ENCODE results near the gene METTL22. TPM values are rescaled to one million over a fixed set of nuclear protein-coding genes. Genes with fewer than 3 reads are reported as not detected.

The METTL22 gene
- total and polyA plus RNA-seq, 10 of the 15 experiments (the other 5 are each of a cell fraction or from before 2014, with no cell fraction given): 6.4 to 34.7 (median 18.8) TPM

DNA sequence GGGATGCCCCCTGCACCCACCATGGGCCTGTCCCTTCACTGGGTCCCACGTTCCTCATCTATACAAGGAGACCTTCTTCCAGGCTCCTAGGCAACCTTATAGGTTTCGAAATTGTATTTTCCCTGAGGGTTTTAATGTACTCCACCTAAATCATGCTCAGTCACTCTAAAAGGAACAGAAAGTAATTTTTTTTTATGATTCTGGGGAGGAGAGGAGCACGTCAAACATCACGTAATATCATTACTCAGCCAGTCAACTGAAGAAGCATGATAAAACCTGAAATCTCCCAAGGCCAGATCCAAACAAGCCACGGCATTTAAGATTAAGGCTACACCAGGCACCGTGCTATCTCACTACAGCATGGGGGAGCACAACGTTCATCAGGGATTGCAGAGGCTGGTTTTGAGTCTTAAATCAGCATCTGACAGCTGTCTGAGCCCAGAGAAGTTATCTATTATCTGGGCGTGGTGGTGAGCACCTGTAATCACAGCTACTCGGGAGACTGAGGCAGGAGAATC, 27.3 kb upstream of the METTL22 start (continued):
- TF ChIP-seq, protein P1, sequence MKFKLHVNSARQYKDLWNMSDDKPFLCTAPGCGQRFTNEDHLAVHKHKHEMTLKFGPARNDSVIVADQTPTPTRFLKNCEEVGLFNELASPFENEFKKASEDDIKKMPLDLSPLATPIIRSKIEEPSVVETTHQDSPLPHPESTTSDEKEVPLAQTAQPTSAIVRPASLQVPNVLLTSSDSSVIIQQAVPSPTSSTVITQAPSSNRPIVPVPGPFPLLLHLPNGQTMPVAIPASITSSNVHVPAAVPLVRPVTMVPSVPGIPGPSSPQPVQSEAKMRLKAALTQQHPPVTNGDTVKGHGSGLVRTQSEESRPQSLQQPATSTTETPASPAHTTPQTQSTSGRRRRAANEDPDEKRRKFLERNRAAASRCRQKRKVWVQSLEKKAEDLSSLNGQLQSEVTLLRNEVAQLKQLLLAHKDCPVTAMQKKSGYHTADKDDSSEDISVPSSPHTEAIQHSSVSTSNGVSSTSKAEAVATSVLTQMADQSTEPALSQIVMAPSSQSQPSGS (IDR thresholded peaks at IDR 0.05; ENCODE audit: low read length): no peak
- TF ChIP-seq ESRRA (IDR thresholded peaks at IDR 0.05; ENCODE audit: low read length): no peak
- TF ChIP-seq, protein P2, sequence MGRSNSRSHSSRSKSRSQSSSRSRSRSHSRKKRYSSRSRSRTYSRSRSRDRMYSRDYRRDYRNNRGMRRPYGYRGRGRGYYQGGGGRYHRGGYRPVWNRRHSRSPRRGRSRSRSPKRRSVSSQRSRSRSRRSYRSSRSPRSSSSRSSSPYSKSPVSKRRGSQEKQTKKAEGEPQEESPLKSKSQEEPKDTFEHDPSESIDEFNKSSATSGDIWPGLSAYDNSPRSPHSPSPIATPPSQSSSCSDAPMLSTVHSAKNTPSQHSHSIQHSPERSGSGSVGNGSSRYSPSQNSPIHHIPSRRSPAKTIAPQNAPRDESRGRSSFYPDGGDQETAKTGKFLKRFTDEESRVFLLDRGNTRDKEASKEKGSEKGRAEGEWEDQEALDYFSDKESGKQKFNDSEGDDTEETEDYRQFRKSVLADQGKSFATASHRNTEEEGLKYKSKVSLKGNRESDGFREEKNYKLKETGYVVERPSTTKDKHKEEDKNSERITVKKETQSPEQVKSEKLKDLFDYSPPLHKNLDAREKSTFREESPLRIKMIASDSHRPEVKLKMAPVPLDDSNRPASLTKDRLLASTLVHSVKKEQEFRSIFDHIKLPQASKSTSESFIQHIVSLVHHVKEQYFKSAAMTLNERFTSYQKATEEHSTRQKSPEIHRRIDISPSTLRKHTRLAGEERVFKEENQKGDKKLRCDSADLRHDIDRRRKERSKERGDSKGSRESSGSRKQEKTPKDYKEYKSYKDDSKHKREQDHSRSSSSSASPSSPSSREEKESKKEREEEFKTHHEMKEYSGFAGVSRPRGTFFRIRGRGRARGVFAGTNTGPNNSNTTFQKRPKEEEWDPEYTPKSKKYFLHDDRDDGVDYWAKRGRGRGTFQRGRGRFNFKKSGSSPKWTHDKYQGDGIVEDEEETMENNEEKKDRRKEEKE (IDR thresholded peaks at IDR 0.05): no peak
- TF ChIP-seq RELA (IDR thresholded peaks at IDR 0.05; ENCODE audit: borderline replicate concordance, partially characterized antibody): no peak
- TF ChIP-seq BCL11A (IDR thresholded peaks at IDR 0.05; ENCODE audit: low read depth, low read length): peak; percentile 10; the same call in 1 of the 2 replicates
- TF ChIP-seq ZBED1 (IDR thresholded peaks at IDR 0.05; ENCODE audit: borderline replicate concordance): no peak
- no peak for TF ChIP-seq TCF7 (IDR thresholded peaks at IDR 0.05; ENCODE audit: borderline replicate concordance)
- no peak for TF ChIP-seq POLR2A (IDR thresholded peaks at IDR 0.05; ENCODE audit: low read depth, low read length)
- TF ChIP-seq RCOR1 (conservative IDR thresholded peaks at IDR 0.05; ENCODE audit: low read depth, low read length): no peak
- TF ChIP-seq DPF2 (IDR thresholded peaks at IDR 0.05): no peak
- TF ChIP-seq, protein P3, sequence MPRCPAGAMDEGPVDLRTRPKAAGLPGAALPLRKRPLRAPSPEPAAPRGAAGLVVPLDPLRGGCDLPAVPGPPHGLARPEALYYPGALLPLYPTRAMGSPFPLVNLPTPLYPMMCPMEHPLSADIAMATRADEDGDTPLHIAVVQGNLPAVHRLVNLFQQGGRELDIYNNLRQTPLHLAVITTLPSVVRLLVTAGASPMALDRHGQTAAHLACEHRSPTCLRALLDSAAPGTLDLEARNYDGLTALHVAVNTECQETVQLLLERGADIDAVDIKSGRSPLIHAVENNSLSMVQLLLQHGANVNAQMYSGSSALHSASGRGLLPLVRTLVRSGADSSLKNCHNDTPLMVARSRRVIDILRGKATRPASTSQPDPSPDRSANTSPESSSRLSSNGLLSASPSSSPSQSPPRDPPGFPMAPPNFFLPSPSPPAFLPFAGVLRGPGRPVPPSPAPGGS (IDR thresholded peaks at IDR 0.05; ENCODE audit: borderline replicate concordance, insufficient read depth, low read depth, low read length, poor library complexity, severe bottlenecking): no peak
- TF ChIP-seq POLR2AphosphoS2 (IDR thresholded peaks at IDR 0.05; ENCODE audit: low read depth, low read length): no peak
- no peak for TF ChIP-seq CHD2 (IDR thresholded peaks at IDR 0.05; ENCODE audit: borderline replicate concordance, low read depth, low read length)
- TF ChIP-seq TBL1XR1 (IDR thresholded peaks at IDR 0.05; ENCODE audit: low read depth, low read length): no peak
- TF ChIP-seq EP300 (IDR thresholded peaks at IDR 0.05; ENCODE audit: borderline replicate concordance in 1 of 2, control insufficient read depth in 1 of 2, low read depth in 2 of 2, low read length in 2 of 2): 0 out of 4 replicates have a peak, but pooled peaks of 1 of the 2 experiments have one; percentile 13
- TF ChIP-seq, protein P4, sequence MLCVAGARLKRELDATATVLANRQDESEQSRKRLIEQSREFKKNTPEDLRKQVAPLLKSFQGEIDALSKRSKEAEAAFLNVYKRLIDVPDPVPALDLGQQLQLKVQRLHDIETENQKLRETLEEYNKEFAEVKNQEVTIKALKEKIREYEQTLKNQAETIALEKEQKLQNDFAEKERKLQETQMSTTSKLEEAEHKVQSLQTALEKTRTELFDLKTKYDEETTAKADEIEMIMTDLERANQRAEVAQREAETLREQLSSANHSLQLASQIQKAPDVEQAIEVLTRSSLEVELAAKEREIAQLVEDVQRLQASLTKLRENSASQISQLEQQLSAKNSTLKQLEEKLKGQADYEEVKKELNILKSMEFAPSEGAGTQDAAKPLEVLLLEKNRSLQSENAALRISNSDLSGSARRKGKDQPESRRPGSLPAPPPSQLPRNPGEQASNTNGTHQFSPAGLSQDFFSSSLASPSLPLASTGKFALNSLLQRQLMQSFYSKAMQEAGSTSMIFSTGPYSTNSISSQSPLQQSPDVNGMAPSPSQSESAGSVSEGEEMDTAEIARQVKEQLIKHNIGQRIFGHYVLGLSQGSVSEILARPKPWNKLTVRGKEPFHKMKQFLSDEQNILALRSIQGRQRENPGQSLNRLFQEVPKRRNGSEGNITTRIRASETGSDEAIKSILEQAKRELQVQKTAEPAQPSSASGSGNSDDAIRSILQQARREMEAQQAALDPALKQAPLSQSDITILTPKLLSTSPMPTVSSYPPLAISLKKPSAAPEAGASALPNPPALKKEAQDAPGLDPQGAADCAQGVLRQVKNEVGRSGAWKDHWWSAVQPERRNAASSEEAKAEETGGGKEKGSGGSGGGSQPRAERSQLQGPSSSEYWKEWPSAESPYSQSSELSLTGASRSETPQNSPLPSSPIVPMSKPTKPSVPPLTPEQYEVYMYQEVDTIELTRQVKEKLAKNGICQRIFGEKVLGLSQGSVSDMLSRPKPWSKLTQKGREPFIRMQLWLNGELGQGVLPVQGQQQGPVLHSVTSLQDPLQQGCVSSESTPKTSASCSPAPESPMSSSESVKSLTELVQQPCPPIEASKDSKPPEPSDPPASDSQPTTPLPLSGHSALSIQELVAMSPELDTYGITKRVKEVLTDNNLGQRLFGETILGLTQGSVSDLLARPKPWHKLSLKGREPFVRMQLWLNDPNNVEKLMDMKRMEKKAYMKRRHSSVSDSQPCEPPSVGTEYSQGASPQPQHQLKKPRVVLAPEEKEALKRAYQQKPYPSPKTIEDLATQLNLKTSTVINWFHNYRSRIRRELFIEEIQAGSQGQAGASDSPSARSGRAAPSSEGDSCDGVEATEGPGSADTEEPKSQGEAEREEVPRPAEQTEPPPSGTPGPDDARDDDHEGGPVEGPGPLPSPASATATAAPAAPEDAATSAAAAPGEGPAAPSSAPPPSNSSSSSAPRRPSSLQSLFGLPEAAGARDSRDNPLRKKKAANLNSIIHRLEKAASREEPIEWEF (IDR thresholded peaks at IDR 0.05; ENCODE audit: insufficient replicate concordance, low read depth, low read length): no peak

Data from GM12878 (cell line).